GM18517 (cell line): ENCODE data around the gene FKRP.
"Not testable (repeated sequence)": the region's sequence is repeated elsewhere in the genome, so short reads cannot be mapped to it uniquely, and the experiment has no call there.

ENCODE experiments used
- ATAC-seq: cut with Tn5 transposase; IDR thresholded peaks from one replicate; pipeline ENCODE4 v1.9.1; 2021; ENCODE audit warnings: mild to moderate bottlenecking, moderate library complexity; ENCODE audit not compliant: unreplicated experiment

The FKRP gene

DNA sequence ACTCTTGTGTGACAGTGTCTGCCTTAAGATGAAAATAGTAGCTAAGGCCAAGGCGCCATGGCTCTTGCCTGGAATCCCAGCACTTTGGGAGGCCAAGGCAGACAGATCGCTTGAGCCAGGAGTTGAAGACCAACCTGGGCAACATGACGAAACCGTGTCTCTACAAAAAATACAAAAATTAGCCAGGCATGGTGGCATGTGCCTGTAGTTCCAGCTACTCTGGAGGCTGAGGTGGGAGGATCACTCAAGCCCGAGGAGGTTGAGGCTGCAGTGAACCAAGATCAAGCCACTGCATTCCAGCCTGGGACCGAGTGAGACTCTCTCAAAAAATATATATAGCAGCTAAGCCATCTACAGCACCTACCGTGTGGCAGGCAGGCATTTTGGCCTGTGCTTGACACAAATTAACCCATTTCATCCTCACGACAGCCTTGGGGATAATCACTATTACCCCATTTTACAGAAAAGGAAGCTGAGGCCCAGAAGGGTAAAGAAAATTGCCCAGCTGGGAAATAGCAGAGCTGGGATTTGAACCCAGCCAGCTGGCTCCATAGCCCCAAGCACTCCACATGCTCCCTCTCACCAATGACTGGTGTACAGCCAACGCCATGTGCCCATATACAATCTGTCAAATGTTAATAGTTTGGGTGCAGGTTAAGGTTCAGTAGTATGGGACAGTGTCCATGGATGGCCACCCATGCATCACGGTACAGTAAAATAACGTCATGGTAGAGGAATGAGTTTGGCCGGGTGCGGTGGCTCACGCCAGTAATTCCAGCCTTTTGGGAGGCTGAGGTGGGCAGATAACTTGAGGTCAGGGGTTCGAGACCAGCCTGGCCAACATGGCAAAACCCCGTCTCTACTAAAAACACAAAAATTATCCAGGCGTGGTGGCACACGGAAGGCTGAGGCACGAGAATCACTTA lies 39.5 kb downstream of the FKRP start:
- no peak for ATAC-seq

DNA sequence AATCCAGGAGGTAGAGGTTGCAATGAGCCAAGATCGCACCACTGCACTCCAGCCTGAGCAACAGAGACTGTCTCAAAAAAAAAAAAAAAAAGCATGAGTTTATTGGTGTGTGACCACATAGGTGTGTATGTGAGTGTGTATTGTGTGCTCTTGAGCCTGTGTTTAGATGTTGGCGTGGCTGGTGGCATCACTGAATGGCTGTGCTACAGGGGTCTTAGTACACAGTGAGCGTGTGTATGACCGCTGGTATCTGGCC lies 40.1 kb downstream of the FKRP start:
- no peak for ATAC-seq

DNA sequence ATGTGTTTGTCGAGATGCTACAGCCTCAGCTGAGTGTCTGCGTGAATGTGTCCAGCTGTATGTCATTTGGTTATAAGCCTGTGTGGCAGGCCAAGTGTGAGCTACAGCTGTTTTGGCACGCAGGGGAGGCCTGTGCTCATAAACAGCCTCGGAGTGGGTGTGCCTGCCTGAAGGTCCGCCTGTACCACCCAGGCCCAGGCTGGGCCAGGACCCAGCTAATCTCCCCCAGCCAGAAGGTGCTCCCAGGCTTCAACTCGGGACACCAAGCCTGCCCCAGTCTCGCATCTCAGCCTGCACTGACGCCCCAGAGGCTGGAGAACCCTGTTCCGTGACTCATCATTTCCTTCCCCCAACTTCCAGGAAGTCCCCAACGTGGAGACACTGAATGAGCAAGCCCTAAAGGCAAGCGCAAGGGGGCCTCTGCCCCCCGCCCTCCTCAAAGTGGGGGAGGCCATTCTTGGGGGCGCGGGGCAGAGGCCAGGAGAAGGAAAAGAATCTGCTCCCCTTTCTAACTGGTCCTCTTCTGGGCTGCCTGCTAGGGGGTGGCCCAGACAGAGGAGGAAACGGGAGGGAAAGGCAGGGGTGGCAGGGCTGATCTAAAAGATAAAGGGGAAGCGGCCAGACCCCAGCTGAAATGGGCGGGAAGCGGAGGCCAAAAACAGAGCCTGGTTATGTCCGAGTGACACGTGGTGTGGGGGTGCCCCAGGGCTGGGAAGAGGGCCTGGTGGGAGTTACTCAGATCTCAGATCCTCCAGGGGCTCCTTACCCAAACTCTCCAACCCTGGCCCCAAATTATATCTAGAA lies 40.6 kb downstream of the FKRP start:
- ATAC-seq, result no peak

DNA sequence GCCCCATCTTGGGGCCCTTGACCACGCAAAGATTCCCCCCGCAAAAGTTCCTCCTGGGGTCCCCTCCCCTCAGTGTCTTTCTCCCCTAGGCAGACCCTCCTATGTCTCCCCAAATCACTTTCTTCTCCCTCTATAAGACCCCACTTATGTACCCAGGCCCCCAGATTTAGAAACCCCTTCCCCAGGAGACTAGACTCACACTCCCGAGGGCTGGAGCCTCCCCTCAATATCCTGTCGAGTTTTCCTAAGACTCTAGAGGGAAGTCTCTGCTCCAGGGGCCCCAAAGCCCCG lies 41.1 kb downstream of the FKRP start:
- ATAC-seq, result no peak

DNA sequence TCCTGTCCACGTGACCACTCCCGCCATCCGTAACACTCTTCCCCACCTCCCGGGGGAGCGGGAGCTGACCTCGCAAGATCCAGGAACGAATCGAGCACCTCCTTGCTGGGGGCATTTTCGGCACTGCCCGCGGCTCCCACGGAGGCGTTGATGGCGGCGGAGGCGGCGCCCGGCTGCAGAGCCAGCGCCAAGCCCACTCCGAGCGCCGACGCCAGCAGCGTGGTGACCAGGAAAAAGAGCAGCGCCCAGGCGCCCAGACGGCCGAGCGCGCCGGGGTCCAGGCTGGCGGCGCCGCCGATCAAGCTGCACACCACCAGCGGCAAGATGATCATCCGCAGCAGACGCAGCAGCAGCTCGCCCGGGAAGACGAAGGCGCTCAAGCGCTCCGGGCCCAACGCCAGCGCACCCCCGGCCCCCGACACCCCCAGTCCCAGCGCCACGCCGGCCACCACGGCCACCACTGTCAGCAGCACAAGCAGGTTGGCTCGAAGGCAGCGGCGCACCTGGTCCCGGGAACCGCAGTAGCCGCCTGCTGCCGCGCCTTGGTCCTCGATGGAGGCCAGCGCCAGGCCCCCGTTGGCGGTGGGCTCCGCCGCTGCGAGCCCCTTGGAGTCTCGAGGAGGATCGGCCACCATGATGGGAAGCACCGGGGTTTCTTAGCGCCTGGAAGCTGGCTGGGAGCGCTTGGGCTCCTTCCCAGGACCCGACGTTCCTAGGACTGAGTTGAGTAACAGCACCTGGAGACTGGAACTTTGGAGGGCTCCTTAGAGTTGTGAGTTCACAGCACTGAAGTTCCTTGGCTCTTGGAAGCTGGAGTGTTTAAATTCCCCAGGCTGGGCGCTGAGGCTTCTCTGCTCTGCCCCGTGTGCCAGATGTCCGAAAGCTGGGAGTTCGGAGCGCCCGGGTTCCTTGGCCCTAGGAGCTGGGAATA lies 41.7 kb downstream of the FKRP start:
- ATAC-seq, result no peak

DNA sequence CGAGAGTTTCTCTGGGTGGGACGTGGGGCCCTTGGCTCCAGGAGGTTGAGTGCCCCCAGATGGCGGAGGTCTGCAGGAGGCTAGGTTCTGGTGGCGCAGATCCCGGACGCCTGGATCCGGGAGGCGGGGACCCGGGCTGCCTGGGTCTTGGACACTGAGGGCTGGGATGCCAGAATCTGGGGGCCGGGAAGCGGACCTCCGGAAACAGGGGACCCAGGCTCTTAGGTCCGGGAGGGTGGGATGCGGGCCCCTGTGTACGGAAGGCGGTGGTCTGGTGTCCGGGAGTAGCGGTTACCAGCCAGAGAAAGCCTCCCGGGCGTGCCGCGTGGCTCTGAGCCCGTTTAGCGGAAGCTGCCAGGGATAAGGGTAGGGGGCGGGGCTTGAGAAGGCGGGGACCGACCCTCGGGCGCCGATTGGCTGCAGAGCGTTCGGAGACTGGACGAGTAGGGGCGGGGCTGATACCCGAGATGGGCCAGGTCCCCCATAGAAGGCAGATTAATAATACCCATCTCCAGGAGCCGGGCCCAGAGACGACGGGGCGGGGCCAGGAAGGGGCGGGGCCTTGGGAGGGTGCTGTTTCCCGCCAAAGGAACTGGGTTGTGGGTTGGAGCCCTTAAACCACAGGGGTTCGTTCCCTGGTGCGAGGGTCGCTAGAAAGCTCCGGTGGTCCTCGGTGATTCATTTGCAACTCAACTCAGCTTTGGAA lies 42.6 kb downstream of the FKRP start, which contains the start of gene SLC1A5:
TSS of gene SLC1A5 (minus strand) at position 333 of the 706 bp plus-strand sequence. CDS start 629 bp downstream, outside the sequence.
- ATAC-seq, result peak; percentile 48

DNA sequence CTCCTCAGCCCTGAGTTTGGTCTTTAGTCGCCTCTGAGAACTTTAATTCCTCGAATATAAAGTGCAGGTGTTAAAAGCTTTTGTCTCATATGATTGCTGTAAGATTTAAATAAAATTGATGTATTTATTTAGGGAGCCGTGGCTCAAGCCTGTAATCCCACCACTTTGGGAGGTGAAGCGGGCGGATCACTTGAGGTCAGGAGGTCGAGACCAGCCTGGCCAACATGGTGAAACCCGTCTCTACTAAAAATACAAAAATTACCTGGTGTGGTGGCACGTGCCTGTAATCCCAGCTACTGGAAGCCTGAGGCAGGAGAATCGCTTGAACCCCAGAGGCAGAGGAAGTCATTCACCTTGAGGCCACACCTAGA lies 43.1 kb downstream of the FKRP start:
- ATAC-seq, result no peak

DNA sequence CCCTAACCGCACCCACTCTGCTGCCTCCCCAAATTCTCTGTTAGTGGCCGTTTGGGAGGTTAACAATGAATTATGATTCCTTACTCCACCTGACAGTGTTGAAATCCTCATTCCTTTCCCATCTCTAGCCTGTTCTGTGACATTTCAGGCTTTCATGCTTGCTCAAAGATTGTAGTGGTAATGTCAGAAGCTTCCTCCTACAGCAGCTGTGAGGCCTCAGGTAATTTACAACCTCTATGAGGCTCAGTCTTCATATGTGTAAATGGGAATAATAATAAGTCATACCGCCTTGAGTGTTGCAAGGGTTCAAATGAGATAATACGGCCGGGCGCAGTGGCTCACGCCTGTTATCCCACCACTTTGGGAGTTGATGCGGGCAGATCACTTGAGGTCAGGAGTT lies 43.5 kb downstream of the FKRP start:
- ATAC-seq, result no peak

DNA sequence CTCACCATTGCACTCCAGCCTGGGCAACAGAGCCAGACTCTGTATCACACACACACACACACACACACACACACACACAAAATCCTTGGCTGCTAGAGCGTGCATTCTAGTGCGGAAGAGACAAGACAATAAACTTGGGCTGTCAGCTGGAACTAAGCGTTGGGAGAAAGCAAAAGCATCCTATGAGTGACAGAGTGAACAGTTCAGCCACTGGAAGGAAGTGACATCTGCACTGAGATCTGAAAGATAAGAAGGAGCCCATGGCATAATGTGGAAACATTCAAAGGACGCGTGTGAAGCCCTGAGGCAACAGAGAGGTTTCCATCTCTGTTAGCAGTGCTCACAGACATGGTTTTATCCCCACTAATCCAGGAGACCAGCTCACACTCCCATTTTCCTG lies 46.1 kb downstream of the FKRP start:
- ATAC-seq, result no peak

DNA sequence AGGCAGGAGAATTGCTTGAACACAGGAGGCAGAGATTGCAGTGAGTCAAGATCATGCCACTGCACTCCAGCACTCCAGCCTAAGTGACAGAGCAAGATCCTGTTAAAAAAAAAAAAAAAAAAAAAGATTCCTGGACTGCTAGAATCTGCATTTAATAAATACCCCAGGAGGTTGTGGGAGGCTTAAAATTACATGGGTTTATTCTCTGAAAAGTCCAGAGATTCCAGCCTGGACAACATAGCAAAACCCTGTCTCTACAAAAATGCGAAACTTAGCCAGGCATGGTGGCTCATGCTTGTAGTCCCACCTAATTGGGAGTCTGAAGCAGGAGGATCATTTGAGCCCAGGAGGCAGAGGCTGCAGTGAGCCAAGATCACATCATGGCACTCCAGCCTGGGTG lies 52.0 kb downstream of the FKRP start:
- no peak for ATAC-seq

DNA sequence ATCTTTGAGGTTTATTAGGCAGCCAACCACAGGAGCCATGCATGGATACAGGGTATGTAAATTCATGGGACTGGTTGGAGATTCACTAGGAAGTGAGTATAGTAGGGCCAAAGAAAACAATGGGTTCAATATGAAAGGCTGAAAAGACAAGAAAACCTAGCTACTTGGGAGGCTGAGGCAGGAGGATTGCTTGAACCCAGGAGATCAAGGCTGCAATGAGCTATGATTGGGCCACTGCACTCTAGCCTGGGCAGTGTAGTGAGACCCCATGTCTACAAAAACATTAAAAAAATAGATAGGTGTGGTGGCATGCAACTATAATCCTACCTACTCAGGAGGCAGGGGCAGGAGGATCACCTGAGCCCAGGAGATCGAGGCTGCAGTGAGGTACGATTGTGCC lies 52.9 kb downstream of the FKRP start:
- ATAC-seq, result no peak

DNA sequence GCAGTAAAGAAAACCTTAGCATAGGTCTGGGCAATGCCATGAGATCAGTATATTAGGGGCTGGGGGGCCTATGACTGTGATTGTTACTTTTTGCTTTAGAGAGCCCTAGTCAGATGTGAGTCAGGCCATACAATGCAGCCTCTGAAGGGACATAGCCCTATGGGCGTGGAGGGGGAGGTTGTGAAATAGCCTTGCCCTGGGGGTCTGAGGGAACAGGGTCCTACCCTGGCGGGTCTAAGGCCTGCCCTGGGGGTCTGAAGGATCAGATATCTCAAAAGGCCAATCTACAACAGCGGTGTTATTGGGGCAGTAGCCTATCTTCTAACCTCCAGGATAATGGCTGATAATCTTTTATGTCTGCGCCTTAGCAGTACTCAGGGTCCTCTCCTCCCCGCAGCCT lies 56.3 kb downstream of the FKRP start:
- no peak for ATAC-seq

DNA sequence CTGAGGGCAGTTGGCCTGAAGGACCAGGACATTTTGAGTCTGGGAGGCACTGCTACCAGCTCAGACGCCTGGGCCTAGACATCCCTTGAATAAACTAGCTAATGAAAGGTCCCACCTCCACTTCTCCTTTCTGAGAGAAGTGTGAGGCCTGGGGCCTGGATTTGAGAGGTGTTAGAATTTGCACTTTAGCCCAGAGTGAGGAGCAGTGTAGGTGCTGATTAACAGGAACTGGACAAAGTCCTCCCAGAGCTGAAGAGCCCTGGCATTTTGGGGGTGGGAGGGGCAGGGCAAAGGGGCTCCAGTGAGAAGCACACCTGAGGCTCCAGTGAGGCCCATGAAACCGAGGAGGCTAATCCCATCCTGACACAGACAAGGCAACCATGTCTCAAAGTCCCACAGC lies 57.7 kb downstream of the FKRP start:
- ATAC-seq, result no peak

DNA sequence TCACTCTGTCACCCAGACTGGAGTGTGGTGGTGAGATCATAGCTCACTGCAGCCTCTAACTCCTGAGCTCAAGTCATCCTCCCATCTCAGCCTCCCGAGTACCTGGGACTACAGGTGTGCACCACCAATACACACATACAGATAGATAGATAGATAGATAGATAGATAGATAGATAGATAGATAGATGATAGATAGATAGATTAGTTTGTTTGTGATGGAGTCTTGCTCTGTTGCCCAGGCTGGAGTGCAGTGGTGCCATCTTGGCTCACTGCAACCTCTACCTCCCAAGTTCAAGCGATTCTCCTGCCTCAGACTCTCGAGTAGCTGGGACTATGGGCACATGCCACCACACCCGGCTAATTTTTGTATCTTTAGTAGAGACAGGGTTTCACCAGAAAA lies 58.6 kb downstream of the FKRP start:
- ATAC-seq, result not testable (repeated sequence)

DNA sequence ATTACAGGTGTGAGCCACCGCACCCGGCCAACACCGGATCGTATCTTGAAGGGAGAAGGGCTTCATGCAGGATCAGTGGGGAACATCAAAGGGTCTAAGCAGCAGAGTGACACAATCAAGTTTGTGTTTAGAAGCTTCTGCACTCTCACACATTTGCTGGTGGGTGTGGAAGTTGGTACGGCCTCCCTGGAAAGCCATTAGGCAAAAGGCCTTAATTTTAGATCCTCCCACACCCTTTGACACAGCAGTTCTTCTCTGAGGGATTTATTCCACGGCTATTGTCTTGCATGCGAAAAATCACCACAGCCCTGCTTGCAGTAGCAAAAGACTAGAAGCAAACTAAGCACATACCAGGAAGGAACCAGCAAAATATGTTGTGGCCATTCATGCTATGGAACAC lies 60.8 kb downstream of the FKRP start:
- no peak for ATAC-seq
